OCI-LY3 (cell line): ENCODE measurements around the gene SH2D2A.

Experiments used
- H2AFZ ChIP-seq: fragments of 200-600, 300-600 bp; shearing (Covaris generic); 2 replicates; pipeline ENCODE4 v1.6.0; 2014; ENCODE audit warnings: antibody characterized with exemption, low read depth, low read length
- H3K27ac ChIP-seq: fragments of 200-600, 300-600 bp; sonication (generic); 2 replicates; pipeline ENCODE4 v1.5.1; 2014; ENCODE audit warnings: mild to moderate bottlenecking, low read length, moderate library complexity, mixed read lengths
- H3K27me3 ChIP-seq: fragments of 200-600, 300-600 bp; sonication (generic); 2 replicates; pipeline ENCODE4 v1.6.1; 2014; ENCODE audit warnings: low read depth, low read length, mixed read lengths
- H3K36me3 ChIP-seq: fragments of 200-600, 300-600 bp; sonication (generic); replicated peaks from 2 replicates; pipeline ENCODE3; 2014; ENCODE audit warnings: low read depth, low read length, mixed read lengths
- H3K4me1 ChIP-seq: fragments of 300-600, 200-600 bp; sonication (generic); 2 replicates; pipeline ENCODE4 v1.6.1; 2014; ENCODE audit warnings: low read length, mixed read lengths
- H3K4me2 ChIP-seq: fragments of 200-600, 300-600 bp; sonication (generic); 2 replicates; pipeline ENCODE4 v1.6.1; 2014; ENCODE audit warnings: low read length, mixed read lengths
- H3K4me3 ChIP-seq: fragments of 300-600, 200-600 bp; sonication (generic); 2 replicates; pipeline ENCODE4 v1.5.1; 2014; ENCODE audit warnings: antibody characterized with exemption, mild to moderate bottlenecking, low read length, moderate library complexity
- H3K79me2 ChIP-seq: fragments of 300-600, 200-600 bp; shearing (Covaris generic); 2 replicates; pipeline ENCODE4 v1.6.1; 2014; ENCODE audit warnings: mild to moderate bottlenecking, low read length, mixed read lengths
- H3K9ac ChIP-seq: fragments of 300-600, 200-600 bp; shearing (Covaris generic); 2 replicates; pipeline ENCODE4 v1.6.0; 2014; ENCODE audit warnings: mild to moderate bottlenecking, low read length, moderate library complexity
- H3K9me3 ChIP-seq: fragments of 200-600, 300-600 bp; shearing (Covaris generic); 2 replicates; pipeline ENCODE4 v1.6.1; 2014; ENCODE audit warnings: low read length, mixed read lengths; ENCODE audit not compliant: insufficient read depth
- H4K20me1 ChIP-seq: fragments of 200-600, 300-600 bp; sonication (generic); 2 replicates; pipeline ENCODE4 v1.6.1; 2016; ENCODE audit warnings: low read length, mixed read lengths; ENCODE audit not compliant: insufficient read depth
- EZH2phosphoT487 ChIP-seq: fragments of 200-600 bp; shearing (Covaris generic); IDR thresholded peaks from 2 replicates; pipeline ENCODE4 v1.6.1; 2018; ENCODE audit warnings: antibody characterized with exemption, mixed run types, low read depth
- TF ChIP-seq, protein P1 (sequence below): fragments of 200-600, 300-600 bp; sonication (generic); IDR thresholded peaks from 2 replicates; pipeline ENCODE4 v1.5.1; 2014; ENCODE audit warnings: antibody characterized with exemption, low read length, low read depth

The SH2D2A gene

GRCh38 chr1:156802421-156802935 lies 14.2 kb downstream of the SH2D2A start:
- no peak overlapping the region for H3K4me3 ChIP-seq
- no peak overlapping the region for H3K27ac ChIP-seq
- no peak overlapping the region for H3K9ac ChIP-seq
- H3K9me3 ChIP-seq = no peaks in the 10 kb centered on the region
- peaks cover 47% of the 10 kb centered on the region for H3K36me3 ChIP-seq
- no peak overlapping the region for H3K4me2 ChIP-seq
- no peaks in the 10 kb centered on the region for H3K79me2 ChIP-seq
- no peaks in the 10 kb centered on the region for H3K27me3 ChIP-seq
- no peak overlapping the region for H2AFZ ChIP-seq
- TF ChIP-seq, protein P1, sequence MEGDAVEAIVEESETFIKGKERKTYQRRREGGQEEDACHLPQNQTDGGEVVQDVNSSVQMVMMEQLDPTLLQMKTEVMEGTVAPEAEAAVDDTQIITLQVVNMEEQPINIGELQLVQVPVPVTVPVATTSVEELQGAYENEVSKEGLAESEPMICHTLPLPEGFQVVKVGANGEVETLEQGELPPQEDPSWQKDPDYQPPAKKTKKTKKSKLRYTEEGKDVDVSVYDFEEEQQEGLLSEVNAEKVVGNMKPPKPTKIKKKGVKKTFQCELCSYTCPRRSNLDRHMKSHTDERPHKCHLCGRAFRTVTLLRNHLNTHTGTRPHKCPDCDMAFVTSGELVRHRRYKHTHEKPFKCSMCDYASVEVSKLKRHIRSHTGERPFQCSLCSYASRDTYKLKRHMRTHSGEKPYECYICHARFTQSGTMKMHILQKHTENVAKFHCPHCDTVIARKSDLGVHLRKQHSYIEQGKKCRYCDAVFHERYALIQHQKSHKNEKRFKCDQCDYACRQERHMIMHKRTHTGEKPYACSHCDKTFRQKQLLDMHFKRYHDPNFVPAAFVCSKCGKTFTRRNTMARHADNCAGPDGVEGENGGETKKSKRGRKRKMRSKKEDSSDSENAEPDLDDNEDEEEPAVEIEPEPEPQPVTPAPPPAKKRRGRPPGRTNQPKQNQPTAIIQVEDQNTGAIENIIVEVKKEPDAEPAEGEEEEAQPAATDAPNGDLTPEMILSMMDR = no peak
- TF ChIP-seq EZH2phosphoT487 = no peak
- H3K4me1 ChIP-seq = peaks cover 44% of the 10 kb centered on the region
- no peaks in the 10 kb centered on the region for H4K20me1 ChIP-seq

GRCh38 chr1:156801409-156802121 lies 15.1 kb downstream of the SH2D2A start:
- Histone ChIP-seq H3K27ac (no peak overlapping the region), H2AFZ (no peak overlapping the region), H3K79me2 (no peaks in the 10 kb centered on the region), H3K36me3 (peaks cover 43% of the 10 kb centered on the region), H3K9me3 (no peaks in the 10 kb centered on the region), H3K27me3 (no peaks in the 10 kb centered on the region), H3K4me1 (peaks cover 35% of the 10 kb centered on the region), H3K4me3 (no peak overlapping the region), H3K9ac (no peak overlapping the region), H3K4me2 (no peak overlapping the region), H4K20me1 (peaks cover 4% of the 10 kb centered on the region; the same call in 1 of the 2 replicates)
- TF ChIP-seq, protein P1 = peak; percentile 44
- no peak for TF ChIP-seq EZH2phosphoT487

GRCh38 chr1:156797212-156797871 lies 19.3 kb downstream of the SH2D2A start:
- H3K36me3 ChIP-seq = peaks cover 70% of the 10 kb centered on the region
- H4K20me1 ChIP-seq = peaks cover 9% of the 10 kb centered on the region; the same call in 1 of the 2 replicates
- no peaks in the 10 kb centered on the region for H3K27me3 ChIP-seq
- no peak overlapping the region for H3K4me3 ChIP-seq
- peaks cover 9% of the 10 kb centered on the region; the same call in 1 of the 2 replicates for H3K4me1 ChIP-seq
- no peak overlapping the region for H2AFZ ChIP-seq
- TF ChIP-seq, protein P1 = peak; percentile 95
- no peak for TF ChIP-seq EZH2phosphoT487
- 0 out of 2 replicates have a peak overlapping the region, but pooled peaks have one; percentile 5 for H3K27ac ChIP-seq
- H3K9me3 ChIP-seq = no peaks in the 10 kb centered on the region
- H3K79me2 ChIP-seq = no peaks in the 10 kb centered on the region
- H3K4me2 ChIP-seq = no peak overlapping the region
- H3K9ac ChIP-seq = no peak overlapping the region
